HG02623 (cell line): Measurements from ENCODE around the gene ITGB6.

Source experiments
- ATAC-seq: cut with Tn5 transposase; IDR thresholded peaks from one replicate; pipeline ENCODE4 v1.9.1; 2021; ENCODE audit warnings: moderate library complexity; ENCODE audit not compliant: unreplicated experiment

ITGB6 gene

GRCh38 chr2:160199683-160200389 is at the start of gene ITGB6:
Gene ITGB6, minus strand, starts transcription at chr2:160200272. Its CDS starts 209 bp downstream, at chr2:160200063.
- no peak for ATAC-seq

- no peak for ATAC-seq
Observed at GRCh38 chr2:160247296-160248035, 47.4 kb upstream of the ITGB6 start.

GRCh38 chr2:160246356-160246755 is 46.3 kb upstream of the ITGB6 start:
- no peak for ATAC-seq

- ATAC-seq = no peak
Observed at GRCh38 chr2:160245614-160246155, 45.6 kb upstream of the ITGB6 start.

- ATAC-seq = no peak
Observed at GRCh38 chr2:160242893-160243564, 43.0 kb upstream of the ITGB6 start.

- no peak for ATAC-seq
Observed at GRCh38 chr2:160241251-160242137, 41.4 kb upstream of the ITGB6 start.

- ATAC-seq = no peak
Observed at GRCh38 chr2:160239436-160239835, 39.4 kb upstream of the ITGB6 start.

- no peak for ATAC-seq
Observed at GRCh38 chr2:160238392-160238791, 38.3 kb upstream of the ITGB6 start.

GRCh38 chr2:160232905-160233475 is 32.9 kb upstream of the ITGB6 start:
- ATAC-seq = no peak

GRCh38 chr2:160229591-160229990 is 29.5 kb upstream of the ITGB6 start:
- no peak for ATAC-seq

- ATAC-seq = no peak
Observed at GRCh38 chr2:160228141-160228917, 28.3 kb upstream of the ITGB6 start.

GRCh38 chr2:160227293-160227915 is 27.3 kb upstream of the ITGB6 start:
- ATAC-seq = no peak

GRCh38 chr2:160226367-160226766 is 26.3 kb upstream of the ITGB6 start:
- ATAC-seq = no peak

GRCh38 chr2:160225722-160226121 is 25.6 kb upstream of the ITGB6 start:
- ATAC-seq = no peak

- ATAC-seq = peak; percentile 3
Observed at GRCh38 chr2:160224507-160224906, 24.4 kb upstream of the ITGB6 start.

- ATAC-seq = peak; percentile 92
Observed at GRCh38 chr2:160224060-160224459, 24.0 kb upstream of the ITGB6 start.

- no peak for ATAC-seq
Observed at GRCh38 chr2:160223560-160223959, 23.5 kb upstream of the ITGB6 start.

- no peak for ATAC-seq
Observed at GRCh38 chr2:160222546-160223283, 22.6 kb upstream of the ITGB6 start.
